Heart right ventricle (tissue), 16 donors: ENCODE measurements around the gene AGAP1. TPM values are rescaled to one million over a fixed set of nuclear protein-coding genes. Genes with fewer than 3 reads are reported as not detected.
A peak's percentile ranks its signal among the peaks of the same experiment; 100 is the strongest.

ENCODE experiments used
- ATAC-seq, 8 donors: fragments of 200-7000 bp; cut with Tn5 transposase; one replicate each; pipeline ENCODE4 v1.9.1; 2020; ENCODE audit warnings: mild to moderate bottlenecking in 8 of 8, moderate library complexity in 8 of 8, moderate number of reproducible peaks in 1 of 8
- DNase-seq, 2 donors: peaks; one replicate each; pipeline ENCODE4 v3.0.0-alpha.2; 2020
- H3K27ac ChIP-seq, 10 donors: fragments of 200-600 bp; sonication (generic) in 2 of 10; one replicate each; pipeline versions ENCODE4 v1.5.0 to v1.8.0; 2020 to 2022; ENCODE audit warnings: mild to moderate bottlenecking in 3 of 10
- H3K27me3 ChIP-seq, 7 donors: fragments of 200-600 bp; one replicate each; pipeline ENCODE4 v1.8.0; 2021 to 2022; ENCODE audit warnings: mild to moderate bottlenecking in 2 of 7
- H3K36me3 ChIP-seq, 9 donors: fragments of 200-600 bp; sonication (generic) in 1 of 9; one replicate each; pipeline versions ENCODE4 v1.5.0 to v1.8.0; 2020 to 2022; ENCODE audit warnings: mild to moderate bottlenecking in 2 of 9
- H3K4me1 ChIP-seq, 9 donors: fragments of 200-600 bp; sonication (generic) in 1 of 9; one replicate each; pipeline versions ENCODE4 v1.5.0 to v1.8.0; 2020 to 2022; ENCODE audit warnings: mild to moderate bottlenecking in 4 of 9
- H3K4me3 ChIP-seq, 10 donors: fragments of 200-600 bp; sonication (generic) in 2 of 10; one replicate each; pipeline versions ENCODE4 v1.5.0 to v1.8.0; 2020 to 2022; ENCODE audit warnings: mild to moderate bottlenecking in 7 of 10, moderate library complexity in 2 of 10
- H3K9me3 ChIP-seq, 11 donors: fragments of 200-600 bp in 10 of 11; sonication (generic) in 2 of 11; one replicate each; pipeline versions ENCODE4 v1.5.0 to v1.8.0; 2013 to 2022; ENCODE audit warnings: mild to moderate bottlenecking in 2 of 11, control low read depth in 1 of 11, moderate library complexity in 1 of 11
- CTCF ChIP-seq, 9 donors: fragments of 200-600 bp; sonication (generic) in 2 of 9; IDR thresholded peaks; one replicate each; pipeline versions ENCODE4 v1.5.0 to v1.8.0; 2021 to 2022; ENCODE audit warnings: antibody characterized with exemption in 9 of 9, mild to moderate bottlenecking in 5 of 9, moderate library complexity in 1 of 9
- WGBS, 2 donors: extraction: QIAGEN DNeasy Blood & Tissue Kit; methylation state at CpG; one replicate each; pipeline ENCODE4 v1.1.7; 2013; ENCODE audit warnings: inconsistent platforms in 1 of 2; 5-methylcytosine and 5-hydroxymethylcytosine counted together
- intact Hi-C, 10 donors: fragments of 100-400 bp; cut with DNase I; formaldehyde crosslinking; loops; one replicate each; pipeline versions ENCODE4 v1.11.1 to v1.14.2; 2022
- polyA plus RNA-seq, 2 donors: library from polyadenylated mRNA; stranded (reverse); fragments of 200-250 nt; gene quantifications; one replicate each; pipeline ENCODE4 v1.2.3, GENCODE V29; 2013
- total RNA-seq, 10 donors: library from RNA; stranded (reverse); fragmentation: NEBNext Ultra II Directional in 3 of 10; extraction: Animal tissue kit (Norgen Biotek cat#: 25700) in 3 of 10; gene quantifications; one replicate each; pipeline versions ENCODE4 v1.2.1 to v1.2.4, GENCODE V29; 2021 to 2023
- donor health status: Arrhythmogenic right ventricular cardiomyopathy.
- donor health status: ischemic (EF 13 %, LVEDD 7.1; RV severe dilation, severe dysfunction).
- donor health status: healthy with polysubstance abuse.
- donor health status: DM: no; HTN: yes; CAD: no.
- donor health status: DM: no; HTN: no; CAD: no.
- donor health status: ischemic (EF 25% LVEDD 6.9; RV normal size, moderate dysfunction).
- donor health status: ischemic (EF 25% LVEDD 5.7; RV mildly dilated, moderate dysfunction).
- donor health status: healthy.
- donor health status: DM: yes; HTN: yes; CAD: no.
- donor health status: Ischemic cardiomyopathy.
- donor health status: ischemic (EF 35%, LVEDD 5.7; RV mildly dilated, moderate dysfunction).
- donor health status: nonischemic (EF 11% LVEDD 7.7; RV severe dilation, severe dysfunction).
- donor health status: DM: yes; HTN: yes; CAD: no.
- donor health status: PGD.
- donor health status: ischemic (EF 29% LVEDD 5.4; RV normal size, mild dysfunction).
- donor health status: nonischemic (EF 23%, LVEDD 6.1; RV moderate dilation, normal function).

AGAP1 gene
- total and polyA plus RNA-seq, 12 donors, result 3.5 to 29.2 (median 19.4) TPM

GRCh38 chr2:235663875-235664274 is 170.0 kb downstream of the AGAP1 start:
- intact Hi-C loops, result no loop called here
- H3K27me3 ChIP-seq, result peaks cover 0 to 32% (median 0%) of the 10 kb centered on the region in 7 donors
- H3K4me1 ChIP-seq, result peaks cover 2 to 47% (median 30%) of the 10 kb centered on the region in 9 donors
- 72 to 77% methylated on average over 9 of the region's 9 CpGs for WGBS, 2 donors
- H3K9me3 ChIP-seq, result no peaks in the 10 kb centered on the region
- no peak for TF ChIP-seq CTCF (IDR thresholded peaks at IDR 0.05)
- ATAC-seq (no peak), DNase-seq (no peak)
- no peak overlapping the region for H3K27ac ChIP-seq
- H3K36me3 ChIP-seq, result no peaks in the 10 kb centered on the region
- no peak overlapping the region for H3K4me3 ChIP-seq

GRCh38 chr2:235665661-235666212 is 171.9 kb downstream of the AGAP1 start:
- Histone ChIP-seq H3K4me3 (peak overlapping the region in 8 of 10 donors; percentile 1 to 48 (median 42)), H3K9me3 (no peaks in the 10 kb centered on the region), H3K27me3 (peaks cover 0 to 43% (median 0%) of the 10 kb centered on the region in 7 donors), H3K36me3 (no peaks in the 10 kb centered on the region), H3K27ac (peak overlapping the region in 1 of 10 donors; percentile 27), H3K4me1 (peaks cover 0 to 34% (median 18%) of the 10 kb centered on the region in 9 donors)
- no peak for DNase-seq
- WGBS, 2 donors, result 9 to 12% methylated on average over 13 of the region's 13 CpGs
- no peak for TF ChIP-seq CTCF (IDR thresholded peaks at IDR 0.05)
- no peak for ATAC-seq
- intact Hi-C loops, result loop anchor here in 2 of 10 donors (5.0 kb wide), 2 partner anchors 68 to 528 kb away; no protein-coding TSS in a partner anchor

GRCh38 chr2:235666213-235666781 is 172.5 kb downstream of the AGAP1 start:
- intact Hi-C loops, result loop anchor here in 2 of 10 donors (5.0 kb wide), 2 partner anchors 69 to 529 kb away; no protein-coding TSS in a partner anchor
- 0 to 2% methylated on average over 4 of the region's 4 CpGs for WGBS, 2 donors
- peak overlapping the region in 9 of 10 donors; percentile 1 to 48 (median 39) for H3K4me3 ChIP-seq
- peak in 6 of 8 donors; percentile 30 to 81 (median 65) for ATAC-seq
- peaks cover 0 to 37% (median 18%) of the 10 kb centered on the region in 9 donors for H3K4me1 ChIP-seq
- H3K27me3 ChIP-seq, result peaks cover 0 to 48% (median 0%) of the 10 kb centered on the region in 7 donors
- peak overlapping the region in 1 of 10 donors; percentile 27 for H3K27ac ChIP-seq
- no peaks in the 10 kb centered on the region for H3K9me3 ChIP-seq
- peak in 1 of 2 donors; percentile 74 for DNase-seq
- no peak for TF ChIP-seq CTCF (IDR thresholded peaks at IDR 0.05)
- no peaks in the 10 kb centered on the region for H3K36me3 ChIP-seq

GRCh38 chr2:235668782-235669181 is 174.9 kb downstream of the AGAP1 start:
- Histone ChIP-seq H3K27ac (no peak overlapping the region), H3K9me3 (no peaks in the 10 kb centered on the region), H3K4me3 (peak overlapping the region in 5 of 10 donors; percentile 46 to 60 (median 55)), H3K4me1 (peaks cover 0 to 44% (median 23%) of the 10 kb centered on the region in 9 donors), H3K36me3 (no peaks in the 10 kb centered on the region), H3K27me3 (peaks cover 0 to 65% (median 0%) of the 10 kb centered on the region in 7 donors)
- intact Hi-C loops, result loop anchor here in 2 of 10 donors (5.0 kb wide), 2 partner anchors 71 to 531 kb away; no protein-coding TSS in a partner anchor
- no peak for TF ChIP-seq CTCF (IDR thresholded peaks at IDR 0.05)
- 96 to 100% methylated on average over 4 of the region's 4 CpGs for WGBS, 2 donors
- DNase-seq, result no peak
- ATAC-seq, result no peak
